ENCODE measurements around the gene TMEM170B. TPM values are rescaled to one million over a fixed set of nuclear protein-coding genes. Genes with fewer than 3 reads are reported as not detected.

The TMEM170B gene
- total RNA-seq, 1 donor from 2014 or later = 6.1 TPM

DNA sequence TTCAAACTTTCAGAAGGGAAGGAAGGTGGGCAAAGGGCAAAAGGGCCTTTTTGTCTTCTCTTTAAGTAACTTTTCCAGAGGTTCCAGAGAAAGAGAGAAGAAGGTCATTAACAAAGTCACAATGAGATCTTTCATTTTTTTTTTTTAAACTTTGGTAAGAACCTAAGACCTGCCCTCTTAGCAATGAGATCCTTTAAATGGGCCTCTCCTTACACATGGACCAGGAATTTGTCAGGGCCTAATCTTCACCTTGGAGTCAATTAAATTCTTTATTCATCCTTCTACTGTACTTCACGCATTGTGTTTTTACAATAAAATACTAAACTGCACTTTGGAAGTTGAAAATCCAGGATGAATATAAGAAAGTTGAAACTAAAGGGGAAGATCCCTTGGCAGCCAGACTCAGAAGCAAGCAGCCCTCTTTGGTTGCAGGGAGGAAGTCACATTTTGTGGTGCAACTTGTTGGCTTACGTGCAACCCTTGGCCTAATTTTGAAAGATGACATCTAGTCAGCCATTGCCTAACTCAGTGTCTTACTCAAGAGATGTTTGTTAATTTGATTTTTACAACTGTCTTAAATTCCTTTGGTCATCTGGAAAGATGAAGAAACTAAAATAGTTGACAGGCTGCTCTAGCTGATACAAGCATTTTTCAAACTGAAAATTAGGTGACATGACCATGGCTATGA, 11.9 kb upstream of the TMEM170B start:
- no peaks in the 10 kb centered on the region for H3K36me3 Mint-ChIP-seq
- no peaks in the 10 kb centered on the region for H3K9me3 Mint-ChIP-seq
- H3K27ac Mint-ChIP-seq = no peak overlapping the region
- TF ChIP-seq, protein P1, sequence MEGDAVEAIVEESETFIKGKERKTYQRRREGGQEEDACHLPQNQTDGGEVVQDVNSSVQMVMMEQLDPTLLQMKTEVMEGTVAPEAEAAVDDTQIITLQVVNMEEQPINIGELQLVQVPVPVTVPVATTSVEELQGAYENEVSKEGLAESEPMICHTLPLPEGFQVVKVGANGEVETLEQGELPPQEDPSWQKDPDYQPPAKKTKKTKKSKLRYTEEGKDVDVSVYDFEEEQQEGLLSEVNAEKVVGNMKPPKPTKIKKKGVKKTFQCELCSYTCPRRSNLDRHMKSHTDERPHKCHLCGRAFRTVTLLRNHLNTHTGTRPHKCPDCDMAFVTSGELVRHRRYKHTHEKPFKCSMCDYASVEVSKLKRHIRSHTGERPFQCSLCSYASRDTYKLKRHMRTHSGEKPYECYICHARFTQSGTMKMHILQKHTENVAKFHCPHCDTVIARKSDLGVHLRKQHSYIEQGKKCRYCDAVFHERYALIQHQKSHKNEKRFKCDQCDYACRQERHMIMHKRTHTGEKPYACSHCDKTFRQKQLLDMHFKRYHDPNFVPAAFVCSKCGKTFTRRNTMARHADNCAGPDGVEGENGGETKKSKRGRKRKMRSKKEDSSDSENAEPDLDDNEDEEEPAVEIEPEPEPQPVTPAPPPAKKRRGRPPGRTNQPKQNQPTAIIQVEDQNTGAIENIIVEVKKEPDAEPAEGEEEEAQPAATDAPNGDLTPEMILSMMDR (IDR thresholded peaks at IDR 0.05; ENCODE audit: unreplicated experiment) = no peak
- DNase-seq (ENCODE audit: low spot score in 2 of 2, unreplicated experiment in 2 of 2) = no peak
- H3K4me1 Mint-ChIP-seq = no peaks in the 10 kb centered on the region
- no peaks in the 10 kb centered on the region for H3K27me3 Mint-ChIP-seq (ENCODE audit: low read depth)
- H3K4me3 Mint-ChIP-seq = no peak overlapping the region

DNA sequence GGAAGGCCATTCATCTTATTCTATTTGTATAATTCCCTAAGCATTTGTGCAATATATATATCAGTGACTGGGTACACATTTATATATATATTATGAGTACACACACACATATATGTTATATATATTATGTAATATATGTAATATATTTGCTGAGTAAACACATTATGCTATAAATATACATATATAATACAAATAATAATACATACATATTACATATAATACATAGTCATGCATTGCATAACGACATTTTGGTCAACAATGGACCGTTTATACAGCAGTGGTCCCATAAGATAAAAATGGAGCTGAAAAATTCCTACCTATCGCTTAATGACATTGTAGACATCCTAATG, 11.4 kb upstream of the TMEM170B start:
- Mint-ChIP-seq H3K27me3 (ENCODE audit: low read depth) (no peaks in the 10 kb centered on the region), H3K4me1 (no peaks in the 10 kb centered on the region), H3K9me3 (no peaks in the 10 kb centered on the region), H3K36me3 (no peaks in the 10 kb centered on the region), H3K27ac (no peak overlapping the region), H3K4me3 (no peak overlapping the region)
- no peak for DNase-seq (ENCODE audit: low spot score in 2 of 2, unreplicated experiment in 2 of 2)
- TF ChIP-seq, protein P1 (IDR thresholded peaks at IDR 0.05; ENCODE audit: unreplicated experiment) = no peak

DNA sequence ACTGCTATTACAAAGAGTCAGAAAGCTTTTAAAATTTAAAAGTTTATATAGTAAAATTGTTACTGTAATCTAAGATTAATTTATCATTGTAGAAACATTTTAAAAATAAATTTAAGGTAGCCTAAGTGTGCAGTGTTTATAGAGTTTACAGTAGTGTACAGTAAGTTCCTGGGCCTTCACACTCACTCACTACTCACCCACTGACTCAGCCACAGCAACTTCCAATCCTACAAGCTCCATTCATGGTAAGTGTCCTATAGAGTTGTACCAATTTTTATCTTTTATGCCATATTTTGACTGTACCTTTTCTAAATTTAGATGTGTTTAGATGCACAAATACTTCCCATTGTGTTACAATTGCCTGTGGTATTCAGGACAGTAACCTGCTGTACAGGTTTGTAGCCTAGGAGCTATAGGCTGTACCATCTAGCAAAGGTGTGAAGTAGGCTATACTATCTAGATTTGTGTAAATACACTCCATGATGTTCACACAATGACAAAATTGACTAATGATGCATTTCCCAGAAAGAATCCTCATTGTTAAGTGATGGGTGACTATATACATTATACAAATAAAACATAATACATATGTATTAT, 10.2 kb upstream of the TMEM170B start:
- Mint-ChIP-seq H3K36me3 (no peaks in the 10 kb centered on the region), H3K27ac (no peak overlapping the region), H3K4me3 (no peak overlapping the region), H3K4me1 (no peaks in the 10 kb centered on the region), H3K9me3 (no peaks in the 10 kb centered on the region), H3K27me3 (ENCODE audit: low read depth) (no peaks in the 10 kb centered on the region)
- no peak for DNase-seq (ENCODE audit: low spot score in 2 of 2, unreplicated experiment in 2 of 2)
- TF ChIP-seq, protein P1 (IDR thresholded peaks at IDR 0.05; ENCODE audit: unreplicated experiment) = no peak

DNA sequence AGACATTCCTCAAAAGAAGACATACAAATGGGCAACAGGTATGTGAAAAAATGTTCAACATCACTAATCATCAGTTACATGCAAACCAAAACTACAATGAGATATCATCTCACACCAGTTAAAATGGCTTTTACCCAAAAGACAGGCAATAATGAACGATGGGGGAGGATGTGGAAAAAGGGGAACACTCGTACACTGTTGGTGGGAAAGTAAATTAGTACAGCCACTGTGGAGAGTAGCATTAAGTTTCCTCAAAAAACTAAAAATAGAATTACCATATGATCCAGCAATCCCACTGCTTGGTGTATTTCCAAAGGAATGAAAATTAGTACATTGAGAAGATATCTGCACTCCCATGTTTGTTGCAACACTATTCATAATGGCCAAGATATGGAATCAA, 8.6 kb upstream of the TMEM170B start:
- DNase-seq (ENCODE audit: low spot score in 2 of 2, unreplicated experiment in 2 of 2) = no peak
- Mint-ChIP-seq H3K4me1 (no peaks in the 10 kb centered on the region), H3K9me3 (no peaks in the 10 kb centered on the region), H3K36me3 (no peaks in the 10 kb centered on the region), H3K4me3 (no peak overlapping the region), H3K27me3 (ENCODE audit: low read depth) (peaks cover 2% of the 10 kb centered on the region), H3K27ac (no peak overlapping the region)
- TF ChIP-seq, protein P1 (IDR thresholded peaks at IDR 0.05; ENCODE audit: unreplicated experiment) = no peak

DNA sequence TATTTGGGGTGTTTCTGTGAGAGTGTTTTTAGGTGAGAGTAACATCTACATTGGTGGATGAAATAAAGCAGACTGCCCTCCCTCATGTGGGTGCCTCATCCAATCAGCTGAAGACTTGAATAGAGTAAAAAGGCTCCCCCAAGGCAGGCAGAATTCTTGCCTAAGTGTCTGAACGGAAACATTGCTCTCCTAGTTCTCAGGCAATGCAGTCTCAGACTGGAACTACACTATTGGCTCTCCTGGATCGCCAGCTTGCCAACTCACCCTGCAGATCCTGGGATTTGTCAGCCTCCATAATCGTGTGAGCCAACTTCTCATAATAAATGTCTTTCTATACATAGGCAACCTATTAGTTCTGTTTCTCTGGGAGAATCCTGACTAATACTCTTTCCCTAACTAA, 5.5 kb upstream of the TMEM170B start:
- H3K4me1 Mint-ChIP-seq = peaks cover 7% of the 10 kb centered on the region
- TF ChIP-seq, protein P1 (IDR thresholded peaks at IDR 0.05; ENCODE audit: unreplicated experiment) = no peak
- H3K27me3 Mint-ChIP-seq (ENCODE audit: low read depth) = peaks cover 2% of the 10 kb centered on the region
- no peak overlapping the region for H3K27ac Mint-ChIP-seq
- DNase-seq (ENCODE audit: low spot score in 2 of 2, unreplicated experiment in 2 of 2) = no peak
- H3K9me3 Mint-ChIP-seq = no peaks in the 10 kb centered on the region
- no peaks in the 10 kb centered on the region for H3K36me3 Mint-ChIP-seq
- H3K4me3 Mint-ChIP-seq = no peak overlapping the region

Data from mesothelial cell of epicardium (in vitro differentiated cells).